GM19240 (cell line): Measurements from ENCODE around the gene IL9R.
"Not testable (repeated sequence)": the region's sequence is repeated elsewhere in the genome, so short reads cannot be mapped to it uniquely, and the experiment has no call there.

Experiments used
- DNase-seq: peaks from one replicate; pipeline ENCODE4 v3.0.0; 2011; ENCODE audit warnings: low spot score; ENCODE audit not compliant: insufficient read length

The IL9R gene

DNA sequence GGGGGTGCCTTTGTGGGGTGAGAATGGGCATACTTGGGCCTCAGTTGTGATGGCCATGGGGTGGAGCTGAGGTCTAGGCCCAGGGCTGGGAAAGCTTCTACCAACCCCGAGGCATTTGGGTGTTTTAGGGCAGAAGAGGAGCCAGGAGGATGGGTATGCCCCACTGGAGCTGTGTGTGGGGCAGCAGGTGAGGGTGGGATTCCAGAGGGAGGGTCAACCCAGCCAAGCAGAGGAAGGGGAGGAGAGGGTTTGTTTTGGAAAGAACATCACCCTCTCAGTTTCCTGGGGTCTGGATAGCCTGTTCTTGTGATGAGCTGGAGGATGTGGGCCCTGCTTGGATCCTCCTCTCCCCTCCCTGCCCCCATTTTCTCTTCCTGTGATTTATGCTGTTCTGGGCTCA lies 620 bp downstream of the IL9R start:
- DNase-seq, result no peak

DNA sequence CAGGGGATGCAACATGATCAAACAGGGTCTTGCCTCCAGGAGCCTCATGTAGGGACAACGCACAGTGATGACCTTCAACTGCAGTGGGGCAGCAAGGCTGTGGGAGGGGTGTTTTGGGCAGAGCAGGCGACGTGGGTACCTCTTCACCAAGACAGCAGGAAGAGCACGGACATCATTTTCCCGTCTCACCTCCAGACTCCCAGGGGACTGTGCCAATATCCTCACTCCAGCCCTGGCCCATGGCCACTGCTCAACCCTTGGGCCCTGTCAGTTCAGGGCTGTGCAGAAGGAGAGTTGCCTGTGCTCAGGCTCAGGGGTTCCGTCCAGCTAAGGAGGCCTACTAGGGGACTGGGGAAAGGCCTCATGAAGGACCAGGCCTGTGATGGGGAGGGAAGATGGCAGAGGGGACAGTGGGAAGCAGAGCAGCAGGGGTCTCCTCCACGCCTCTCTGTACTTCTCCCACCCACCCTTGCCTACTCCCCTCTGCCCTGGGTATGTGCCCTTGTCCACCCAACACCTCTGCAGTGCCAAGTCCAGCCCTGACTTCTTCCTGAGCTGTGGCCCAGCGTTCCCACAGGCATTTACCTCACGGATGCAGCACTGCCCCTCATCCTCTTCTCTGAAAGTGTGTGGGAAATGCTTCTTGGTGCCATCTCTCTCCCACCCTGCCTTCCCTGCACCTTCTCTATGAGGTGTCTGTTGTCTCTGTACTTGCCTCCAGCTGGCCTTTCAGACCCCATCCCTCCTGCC lies 1.4 kb downstream of the IL9R start:
- DNase-seq, result no peak

DNA sequence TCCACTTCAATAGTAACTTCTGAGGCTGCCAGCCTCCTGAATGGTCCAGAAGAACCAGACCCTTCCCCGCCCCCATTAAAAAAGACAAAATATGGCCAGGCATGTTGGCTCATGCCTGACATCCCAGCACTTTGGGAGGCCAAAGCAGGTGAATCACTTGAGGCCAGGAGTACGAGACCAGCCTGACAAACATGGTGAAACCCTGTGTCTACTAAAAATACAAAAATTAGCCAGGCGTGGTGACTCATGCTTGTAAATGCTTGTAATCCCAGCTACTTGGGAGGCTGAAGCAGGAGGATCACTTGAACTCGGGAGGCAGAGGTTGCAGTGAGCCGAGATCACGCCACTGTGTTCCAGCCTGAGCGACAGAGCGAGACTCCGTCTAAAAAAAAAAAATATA lies 2.3 kb downstream of the IL9R start:
- not testable (repeated sequence) for DNase-seq

GRCh38 chrX:156000361-156000926 lies 2.9 kb downstream of the IL9R start:
- no peak for DNase-seq

- no peak for DNase-seq
Observed at GRCh38 chrX:156001001-156001666, 3.6 kb downstream of the IL9R start.

GRCh38 chrX:156001667-156002021 lies 4.1 kb downstream of the IL9R start:
- DNase-seq, result no peak

DNA sequence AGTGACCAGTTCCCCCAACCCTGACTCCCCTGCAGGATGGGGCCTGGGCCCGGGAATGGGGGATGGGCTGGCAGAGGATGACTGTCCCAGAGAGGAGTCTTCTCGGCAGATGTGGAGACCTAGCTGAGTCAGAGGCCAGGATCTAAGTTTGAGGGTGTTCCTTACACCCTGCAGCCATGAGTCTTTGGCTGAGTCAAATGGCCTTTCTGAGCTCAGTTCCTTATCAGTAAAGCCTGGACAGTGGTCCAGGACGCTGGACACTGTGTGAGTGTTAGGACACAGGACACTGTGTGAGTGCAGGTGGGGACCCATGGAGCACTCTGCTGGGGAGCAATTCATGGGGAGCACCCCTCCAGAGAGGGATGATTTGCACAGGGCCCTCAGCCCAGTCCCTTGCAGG lies 5.0 kb downstream of the IL9R start:
- no peak for DNase-seq

GRCh38 chrX:156003486-156004185 lies 6.1 kb downstream of the IL9R start:
- DNase-seq, result no peak

GRCh38 chrX:156004256-156004655 lies 6.8 kb downstream of the IL9R start:
- DNase-seq, result no peak

DNA sequence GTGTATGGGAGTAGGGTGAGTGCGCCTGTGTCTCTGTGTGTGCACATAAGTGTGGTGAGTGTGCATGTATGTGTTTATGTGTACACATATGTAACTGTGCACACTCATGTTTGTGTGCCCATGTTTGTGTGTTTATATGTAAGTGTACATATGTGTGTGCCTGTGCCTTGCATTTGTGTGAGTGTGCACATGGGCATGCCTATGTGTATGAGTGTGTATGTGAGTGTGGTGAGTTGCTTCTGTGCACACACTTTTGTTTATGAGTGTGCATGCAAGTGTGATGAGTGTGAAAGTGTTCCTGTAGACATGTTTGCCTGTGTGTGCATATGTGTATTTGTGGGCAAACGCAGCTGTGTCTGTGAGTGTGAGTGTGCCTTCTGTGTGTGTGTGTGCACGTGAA lies 7.2 kb downstream of the IL9R start:
- no peak for DNase-seq

DNA sequence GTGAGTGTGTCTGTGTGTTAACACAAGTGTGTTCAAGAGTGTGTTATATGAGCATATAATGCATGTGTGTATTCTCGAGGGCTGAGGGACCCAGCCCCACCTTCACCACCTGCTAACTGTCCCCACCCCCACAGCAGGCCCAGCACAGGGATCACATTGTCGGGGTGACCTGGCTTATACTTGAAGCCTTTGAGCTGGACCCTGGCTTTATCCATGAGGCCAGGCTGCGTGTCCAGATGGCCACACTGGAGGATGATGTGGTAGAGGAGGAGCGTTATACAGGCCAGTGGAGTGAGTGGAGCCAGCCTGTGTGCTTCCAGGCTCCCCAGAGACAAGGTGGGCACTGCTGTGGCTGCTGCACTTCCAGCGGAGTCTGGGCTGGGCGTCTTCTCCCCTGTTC lies 7.6 kb downstream of the IL9R start:
- DNase-seq, result no peak

GRCh38 chrX:156006468-156006867 lies 9.0 kb downstream of the IL9R start:
- not testable (repeated sequence) for DNase-seq

DNA sequence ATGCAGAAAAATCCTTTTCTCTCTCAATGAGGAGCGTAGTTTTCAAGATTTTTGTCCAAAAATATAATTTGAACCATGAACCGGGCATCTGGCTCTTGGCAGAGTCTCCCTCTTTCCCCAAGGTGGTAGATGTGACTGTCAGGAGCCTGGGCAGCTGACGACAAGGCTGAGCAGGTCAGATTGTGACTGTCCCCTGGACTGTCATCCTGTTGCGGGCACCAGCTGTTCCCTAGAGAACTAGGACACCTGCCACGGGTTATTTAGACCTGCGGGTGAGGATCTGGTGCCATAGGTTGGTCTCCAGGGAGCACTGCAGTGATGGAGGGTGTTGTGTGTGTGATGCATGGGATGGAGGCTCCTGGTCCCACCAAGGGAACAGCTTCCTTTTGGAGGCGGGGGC lies 10.9 kb downstream of the IL9R start:
- DNase-seq, result not testable (repeated sequence)

- no peak for DNase-seq
Observed at GRCh38 chrX:156008915-156009314, 11.4 kb downstream of the IL9R start.

GRCh38 chrX:156009691-156010090 lies 12.2 kb downstream of the IL9R start:
- not testable (repeated sequence) for DNase-seq

DNA sequence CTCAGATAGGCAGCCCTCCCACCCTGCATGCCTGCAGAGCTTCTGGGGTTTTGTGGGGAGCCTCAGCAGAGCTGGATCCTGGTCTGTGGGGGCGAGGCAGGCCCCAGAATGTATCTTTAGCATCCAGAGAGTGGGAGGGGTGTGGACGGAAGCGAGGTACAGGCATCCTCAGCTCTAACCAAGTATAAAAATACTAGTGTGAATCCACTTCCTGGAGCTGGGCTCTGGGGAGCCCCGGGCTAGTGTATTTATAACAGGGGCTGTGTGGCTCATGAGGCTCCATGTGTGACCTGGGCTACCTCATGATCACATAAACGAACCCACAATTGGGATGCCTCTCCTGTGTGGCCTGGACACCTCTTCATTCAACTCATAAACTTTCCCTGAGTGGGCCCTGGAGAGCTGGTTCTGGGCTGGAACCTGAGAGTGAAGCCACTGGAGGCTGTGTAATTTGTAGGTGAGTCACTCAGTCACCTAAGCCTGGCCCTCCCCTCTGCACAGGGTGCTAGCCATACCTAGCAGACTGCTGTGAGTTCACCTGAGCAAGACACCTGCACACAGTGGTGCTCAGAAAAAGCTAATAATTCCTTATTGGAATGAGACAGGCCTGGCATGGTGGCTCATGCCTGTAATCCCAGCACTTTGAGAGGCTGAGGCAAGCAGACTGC lies 15.9 kb downstream of the IL9R start:
- DNase-seq, result not testable (repeated sequence)

GRCh38 chrX:156019846-156020245 lies 22.4 kb downstream of the IL9R start:
- not testable (repeated sequence) for DNase-seq

- not testable (repeated sequence) for DNase-seq
Observed at GRCh38 chrX:156023002-156023401, 25.5 kb downstream of the IL9R start.

DNA sequence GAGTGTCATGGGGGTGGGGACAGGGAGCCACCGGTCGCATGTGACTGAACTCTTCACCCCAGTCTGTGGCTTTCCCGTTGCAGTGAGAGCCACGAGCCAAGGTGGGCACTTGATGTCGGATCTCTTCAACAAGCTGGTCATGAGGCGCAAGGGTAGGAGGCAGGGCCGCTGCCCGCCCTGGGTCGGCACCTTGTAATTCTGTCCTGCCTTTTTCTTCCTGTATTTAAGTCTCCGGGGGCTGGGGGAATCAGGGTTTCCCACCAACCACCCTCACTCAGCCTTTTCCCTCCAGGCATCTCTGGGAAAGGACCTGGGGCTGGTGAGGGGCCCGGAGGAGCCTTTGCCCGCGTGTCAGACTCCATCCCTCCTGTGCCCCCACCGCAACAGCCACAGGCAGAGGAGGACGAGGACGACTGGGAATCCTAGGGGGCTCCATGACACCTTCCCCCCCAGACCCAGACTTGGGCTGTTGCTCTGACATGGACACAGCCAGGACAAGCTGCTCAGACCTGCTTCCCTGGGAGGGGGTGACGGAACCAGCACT lies 27.5 kb downstream of the IL9R start:
- DNase-seq, result not testable (repeated sequence)

- not testable (repeated sequence) for DNase-seq
Observed at GRCh38 chrX:156028653-156029237, 31.2 kb downstream of the IL9R start.

DNA sequence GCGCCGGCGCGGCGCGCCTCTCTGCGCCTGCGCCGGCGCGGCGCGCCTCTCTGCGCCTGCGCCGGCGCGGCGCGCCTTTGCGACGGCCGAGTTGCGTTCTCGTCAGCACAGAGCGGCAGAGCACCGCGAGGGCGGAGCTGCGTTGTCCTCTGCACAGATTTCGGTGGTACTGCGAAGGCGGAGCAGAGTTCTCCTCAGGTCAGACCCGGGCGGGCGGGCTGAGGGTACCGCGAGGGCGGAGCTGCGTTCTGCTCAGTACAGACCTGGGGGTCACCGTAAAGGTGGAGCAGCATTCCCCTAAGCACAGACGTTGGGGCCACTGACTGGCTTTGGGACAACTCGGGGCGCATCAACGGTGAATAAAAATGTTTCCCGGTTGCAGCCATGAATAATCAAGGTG lies 31.8 kb downstream of the IL9R start:
- not testable (repeated sequence) for DNase-seq
